HG02938 (cell line): ENCODE results near the gene HEBP2.
"Not testable (repeated sequence)": the region's sequence is repeated elsewhere in the genome, so short reads cannot be mapped to it uniquely, and the experiment has no call there.

Experiments
- ATAC-seq: cut with Tn5 transposase; IDR thresholded peaks from one replicate; pipeline ENCODE4 v1.9.1; 2021; ENCODE audit warnings: mild to moderate bottlenecking, moderate library complexity; ENCODE audit not compliant: unreplicated experiment

HEBP2 gene

GRCh38 chr6:138422861-138423260, 18.8 kb downstream of the HEBP2 start:
- no peak for ATAC-seq

DNA sequence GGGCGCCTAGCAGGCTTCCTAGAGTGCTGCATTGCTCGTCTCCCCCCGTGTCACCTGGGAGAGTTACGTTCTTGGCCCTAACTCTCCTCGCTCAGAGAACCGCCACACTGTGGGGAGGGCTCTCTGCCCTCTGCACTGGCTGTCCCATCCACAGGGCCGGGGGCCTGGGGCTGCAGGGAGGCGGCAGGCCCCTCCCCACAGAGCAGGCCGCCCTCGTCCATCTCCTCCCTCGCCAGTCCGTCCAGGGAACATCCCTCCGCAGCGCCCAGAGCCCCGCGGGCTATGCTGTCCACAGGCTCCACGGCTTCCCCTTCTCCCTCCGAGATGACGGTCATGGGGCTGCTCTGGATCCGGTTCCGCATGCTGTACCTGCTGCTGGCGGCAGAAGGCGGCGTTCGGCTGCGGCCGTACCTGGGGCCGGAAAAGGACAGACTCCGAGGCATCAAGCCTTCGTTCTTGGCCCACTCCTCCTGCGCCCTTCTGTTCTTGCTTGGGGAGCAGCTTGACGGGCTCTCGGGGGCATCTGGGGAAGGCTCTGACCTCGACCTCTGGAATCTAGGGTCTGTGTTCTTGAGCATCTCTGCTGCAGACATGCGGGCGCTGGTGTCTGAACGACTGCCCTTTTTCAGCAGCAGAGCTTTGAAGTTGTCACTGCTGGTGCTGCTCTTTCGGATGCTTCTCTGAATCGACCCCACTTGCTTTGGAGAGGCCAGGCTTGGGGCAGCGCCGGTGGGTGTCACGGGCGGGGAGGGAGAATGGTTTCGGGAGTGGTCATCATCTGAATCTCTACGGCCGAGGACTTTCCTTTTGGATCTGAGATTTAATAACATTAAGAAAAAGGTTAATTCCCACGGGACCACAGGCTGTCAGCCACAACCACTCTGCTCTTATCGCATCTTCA, 20.2 kb downstream of the HEBP2 start:
- ATAC-seq: no peak

DNA sequence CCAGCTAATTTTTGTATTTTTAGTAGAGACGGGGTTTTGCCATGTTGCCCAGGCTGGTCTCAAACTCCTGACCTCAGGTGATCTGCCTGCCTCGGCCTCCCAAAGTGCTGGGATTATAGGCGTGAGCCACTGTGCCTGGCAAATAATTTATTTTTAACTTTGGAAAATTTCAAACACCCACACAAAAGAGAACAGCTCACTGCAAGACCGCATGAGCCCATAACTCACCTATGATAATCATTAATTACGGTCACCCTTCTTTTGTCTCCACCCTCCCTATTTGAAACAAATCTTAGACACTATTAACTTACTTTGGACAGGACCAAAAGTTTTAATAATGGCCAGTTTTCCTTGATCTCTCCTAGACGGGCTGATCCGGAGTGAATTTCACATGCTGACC, 21.2 kb downstream of the HEBP2 start:
- ATAC-seq: not testable (repeated sequence)

GRCh38 chr6:138426500-138427123, 22.6 kb downstream of the HEBP2 start:
- ATAC-seq: no peak

DNA sequence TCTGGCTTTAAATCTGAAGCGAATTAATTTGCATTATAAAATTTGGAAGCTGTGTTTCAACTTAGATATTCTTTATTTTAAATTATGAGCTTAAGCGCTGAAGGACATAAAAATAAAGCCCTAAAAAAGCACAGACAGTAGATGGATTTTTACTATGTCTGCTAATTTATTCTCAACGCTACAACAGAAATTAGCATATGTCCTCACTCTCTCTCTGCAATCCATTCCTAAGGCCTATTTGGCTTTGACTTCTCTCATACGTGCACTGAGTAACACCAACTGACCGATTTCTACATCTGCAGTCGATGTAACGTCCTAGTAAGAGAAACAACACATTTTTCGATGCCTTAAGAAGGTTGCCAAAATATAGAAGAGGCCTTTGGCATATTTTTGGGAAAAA, 23.7 kb downstream of the HEBP2 start:
- no peak for ATAC-seq

GRCh38 chr6:138428944-138429598, 25.0 kb downstream of the HEBP2 start:
- no peak for ATAC-seq

DNA sequence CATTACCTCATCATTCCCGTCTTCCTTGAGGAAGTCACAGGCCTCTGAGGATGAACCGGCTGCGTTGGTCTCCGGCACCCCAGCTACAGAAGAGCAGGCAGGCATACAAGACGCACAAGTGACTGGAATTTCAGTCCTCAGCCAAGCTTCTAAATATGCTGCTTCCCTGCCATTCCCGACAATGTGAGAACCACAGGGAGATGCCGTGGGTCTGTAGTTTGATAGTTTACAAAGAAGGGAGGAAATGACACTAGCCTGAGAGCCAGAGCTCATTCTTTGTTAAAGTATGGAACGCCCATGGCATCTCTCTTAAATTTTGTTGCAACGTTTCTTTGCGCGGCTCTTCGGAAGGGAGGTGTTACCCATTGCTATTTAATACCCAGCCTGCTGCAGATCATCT, 25.7 kb downstream of the HEBP2 start:
- no peak for ATAC-seq

- ATAC-seq: no peak
Observed at GRCh38 chr6:138430361-138431145, 26.5 kb downstream of the HEBP2 start.

GRCh38 chr6:138431256-138432062, 27.4 kb downstream of the HEBP2 start:
- ATAC-seq: no peak

GRCh38 chr6:138432063-138432356, 28.0 kb downstream of the HEBP2 start:
- ATAC-seq: no peak

- ATAC-seq: no peak
Observed at GRCh38 chr6:138434096-138434495, 30.1 kb downstream of the HEBP2 start.

DNA sequence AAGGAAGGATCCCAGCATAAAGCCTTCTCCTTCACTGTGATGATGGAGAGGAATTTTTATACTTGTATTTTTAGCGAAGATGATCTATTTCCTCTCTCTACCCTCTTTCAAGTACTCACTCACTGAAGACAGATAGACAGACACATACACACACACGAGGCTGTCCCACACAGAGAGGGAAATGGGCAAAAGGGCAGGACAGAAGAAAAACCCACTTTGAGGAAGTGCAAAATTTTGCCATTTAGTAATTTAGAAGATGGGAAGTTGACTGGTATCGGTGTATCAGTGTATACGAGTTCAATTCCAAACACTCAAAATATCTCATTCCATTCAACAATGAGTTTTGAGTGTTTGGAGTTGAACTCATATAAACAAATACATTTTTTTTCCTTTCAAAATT, 30.9 kb downstream of the HEBP2 start:
- ATAC-seq: no peak

- no peak for ATAC-seq
Observed at GRCh38 chr6:138439546-138439945, 35.5 kb downstream of the HEBP2 start.

GRCh38 chr6:138440296-138440695, 36.3 kb downstream of the HEBP2 start:
- no peak for ATAC-seq

- no peak for ATAC-seq
Observed at GRCh38 chr6:138440758-138441357, 36.8 kb downstream of the HEBP2 start.

- no peak for ATAC-seq
Observed at GRCh38 chr6:138441965-138442364, 37.9 kb downstream of the HEBP2 start.

DNA sequence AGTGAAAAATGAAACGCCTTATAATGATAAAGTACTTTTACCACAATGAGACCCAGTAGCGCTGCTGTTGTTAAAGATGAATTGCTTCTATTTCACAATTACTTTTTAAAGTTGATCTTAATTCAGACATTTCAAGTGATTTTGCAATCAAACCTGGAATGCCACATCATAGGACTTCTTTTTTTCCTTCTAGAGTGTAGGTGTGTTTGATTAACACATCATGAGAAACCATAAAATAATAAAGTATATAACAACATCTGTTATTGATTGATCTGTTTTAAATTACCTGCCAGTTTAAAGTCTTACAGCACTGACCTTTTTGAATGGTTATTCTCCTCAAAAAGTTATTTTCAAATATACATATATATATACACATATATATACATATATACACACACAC, 38.6 kb downstream of the HEBP2 start:
- ATAC-seq: no peak

DNA sequence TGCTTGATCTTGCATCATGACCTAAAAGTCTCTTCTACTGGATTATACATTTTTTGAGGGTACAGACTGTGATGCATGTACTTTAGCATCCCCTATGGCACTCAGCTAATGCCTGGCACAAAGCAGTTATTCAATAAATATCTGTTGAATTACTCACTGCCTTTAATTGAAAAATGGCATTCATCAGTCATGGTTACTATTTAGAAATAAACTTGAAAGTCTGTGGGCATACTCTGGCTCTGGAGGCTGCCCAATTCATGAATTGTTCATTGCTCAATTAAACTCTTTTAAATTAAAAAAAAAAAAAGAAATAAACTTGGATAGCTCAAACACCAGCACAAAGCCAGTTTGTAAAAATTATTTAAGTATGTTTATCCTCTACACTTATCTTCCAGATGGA, 40.0 kb downstream of the HEBP2 start:
- ATAC-seq: no peak

DNA sequence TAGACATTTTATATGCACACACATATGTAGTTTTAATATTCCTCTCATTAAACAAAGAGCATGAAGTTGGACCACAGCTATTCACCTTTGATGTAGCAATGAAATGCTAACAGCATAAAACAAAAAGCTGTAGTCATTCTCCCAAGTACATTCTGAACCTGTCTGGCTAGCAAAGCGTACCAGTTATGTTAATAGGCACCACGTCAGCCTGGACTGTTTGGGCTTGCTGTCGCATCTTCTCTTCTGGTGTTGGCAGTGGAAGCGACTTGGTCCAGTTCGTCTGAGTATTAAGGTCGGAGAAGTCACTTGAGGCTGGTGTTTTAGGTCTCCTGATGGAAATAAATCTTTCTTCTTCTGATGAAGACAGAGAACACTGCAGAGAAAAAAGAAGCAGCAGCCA, 42.8 kb downstream of the HEBP2 start:
- no peak for ATAC-seq

DNA sequence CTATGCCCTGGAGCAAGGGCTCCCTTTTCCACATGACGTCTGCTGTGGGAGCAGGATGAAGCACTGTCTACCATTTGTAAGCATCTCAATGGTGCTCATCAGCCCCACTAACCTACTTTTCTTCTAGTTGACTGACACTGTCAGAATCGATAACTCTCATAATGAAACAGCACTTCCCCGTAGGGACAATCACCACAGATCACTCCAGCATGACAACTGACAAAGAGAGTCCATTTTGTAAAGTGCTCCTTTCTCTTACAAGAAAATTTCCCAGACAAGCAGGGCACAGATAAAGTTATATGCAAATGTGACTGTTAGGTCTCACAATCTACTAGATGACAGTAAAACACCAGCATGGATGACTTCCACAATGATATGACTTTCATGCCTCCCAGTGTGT, 46.4 kb downstream of the HEBP2 start:
- peak; percentile 38 for ATAC-seq
